NCI-H187 (cell line): ENCODE results near the gene UBAC2.

ENCODE experiments used
- DNase-seq, 2 experiments: peaks; one replicate each; lab custom pipeline; 2025; lab: John Stamatoyannopoulos, UW

Gene UBAC2

GRCh38 chr13:99271249-99271648 is 70.6 kb downstream of the UBAC2 start:
- no peak for DNase-seq

GRCh38 chr13:99272481-99272880 is 71.8 kb downstream of the UBAC2 start:
- no peak for DNase-seq

- no peak for DNase-seq
Observed at GRCh38 chr13:99273128-99273527, 72.5 kb downstream of the UBAC2 start.

GRCh38 chr13:99275093-99275469 is 74.4 kb downstream of the UBAC2 start:
- DNase-seq: no peak

- DNase-seq: no peak
Observed at GRCh38 chr13:99276706-99277105, 76.1 kb downstream of the UBAC2 start.

- DNase-seq: no peak
Observed at GRCh38 chr13:99277629-99278028, 77.0 kb downstream of the UBAC2 start.

- no peak for DNase-seq
Observed at GRCh38 chr13:99278200-99278599, 77.5 kb downstream of the UBAC2 start.

- DNase-seq: no peak
Observed at GRCh38 chr13:99278843-99279242, 78.2 kb downstream of the UBAC2 start.

- no peak for DNase-seq
Observed at GRCh38 chr13:99279637-99280036, 79.0 kb downstream of the UBAC2 start.

GRCh38 chr13:99280166-99280565 is 79.5 kb downstream of the UBAC2 start:
- DNase-seq: no peak

GRCh38 chr13:99281811-99282263 is 81.2 kb downstream of the UBAC2 start:
- no peak for DNase-seq

GRCh38 chr13:99282264-99283231 is 81.9 kb downstream of the UBAC2 start:
- DNase-seq: no peak

- no peak for DNase-seq
Observed at GRCh38 chr13:99285432-99286182, 85.0 kb downstream of the UBAC2 start.

- DNase-seq: no peak
Observed at GRCh38 chr13:99287551-99287950, 86.9 kb downstream of the UBAC2 start.

GRCh38 chr13:99288089-99288488 is 87.4 kb downstream of the UBAC2 start:
- DNase-seq: no peak

- no peak for DNase-seq
Observed at GRCh38 chr13:99289271-99289670, 88.6 kb downstream of the UBAC2 start.

GRCh38 chr13:99289674-99290337 is 89.2 kb downstream of the UBAC2 start:
- no peak for DNase-seq

- DNase-seq: no peak
Observed at GRCh38 chr13:99290894-99291293, 90.2 kb downstream of the UBAC2 start.

- no peak for DNase-seq
Observed at GRCh38 chr13:99293178-99293577, 92.5 kb downstream of the UBAC2 start.

- DNase-seq: no peak
Observed at GRCh38 chr13:99294198-99294597, 93.5 kb downstream of the UBAC2 start.

- no peak for DNase-seq
Observed at GRCh38 chr13:99294958-99295357, 94.3 kb downstream of the UBAC2 start.

- no peak for DNase-seq
Observed at GRCh38 chr13:99295488-99296252, 95.0 kb downstream of the UBAC2 start.
